Subcutaneous adipose tissue (tissue), 4 donors: ENCODE results near the gene GABRB1. TPM values are rescaled to one million over a fixed set of nuclear protein-coding genes. Genes with fewer than 3 reads are reported as not detected.

ENCODE experiments used
- total RNA-seq, 4 donors: library from RNA; depleted of rRNA; stranded (reverse); fragments of >200 nt; gene quantifications; one replicate each; pipeline ENCODE4 v1.1.0, GENCODE V29; 2016
- TF ChIP-seq, protein P1 (sequence below): fragments of 450-650 bp; IDR thresholded peaks from one replicate; pipeline ENCODE4 v1.5.1; 2016; ENCODE audit warnings: low read depth, mild to moderate bottlenecking, control low read depth, antibody characterized with exemption, moderate library complexity

The GABRB1 gene
- total RNA-seq, 4 donors from 2014 or later = not detected

DNA sequence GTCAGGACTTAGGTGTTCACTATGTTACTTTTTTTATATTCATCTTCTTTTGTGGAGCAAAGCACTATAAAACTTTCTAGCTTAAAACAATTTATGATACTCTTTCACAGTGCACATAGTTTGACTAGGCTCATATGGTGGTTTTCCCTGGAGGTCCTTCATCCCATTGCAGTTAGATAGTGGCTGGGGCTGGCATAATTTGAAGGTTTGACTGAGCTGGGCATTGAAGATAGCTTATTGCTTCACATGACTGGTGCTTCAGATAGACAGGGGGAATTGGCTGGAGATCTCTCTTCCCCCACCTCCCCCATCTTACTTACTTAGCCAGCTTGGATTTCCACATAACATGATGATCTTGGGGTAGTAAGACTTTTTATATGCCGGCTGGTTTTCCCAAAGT lies 31.0 kb upstream of the GABRB1 start:
- TF ChIP-seq, protein P1, sequence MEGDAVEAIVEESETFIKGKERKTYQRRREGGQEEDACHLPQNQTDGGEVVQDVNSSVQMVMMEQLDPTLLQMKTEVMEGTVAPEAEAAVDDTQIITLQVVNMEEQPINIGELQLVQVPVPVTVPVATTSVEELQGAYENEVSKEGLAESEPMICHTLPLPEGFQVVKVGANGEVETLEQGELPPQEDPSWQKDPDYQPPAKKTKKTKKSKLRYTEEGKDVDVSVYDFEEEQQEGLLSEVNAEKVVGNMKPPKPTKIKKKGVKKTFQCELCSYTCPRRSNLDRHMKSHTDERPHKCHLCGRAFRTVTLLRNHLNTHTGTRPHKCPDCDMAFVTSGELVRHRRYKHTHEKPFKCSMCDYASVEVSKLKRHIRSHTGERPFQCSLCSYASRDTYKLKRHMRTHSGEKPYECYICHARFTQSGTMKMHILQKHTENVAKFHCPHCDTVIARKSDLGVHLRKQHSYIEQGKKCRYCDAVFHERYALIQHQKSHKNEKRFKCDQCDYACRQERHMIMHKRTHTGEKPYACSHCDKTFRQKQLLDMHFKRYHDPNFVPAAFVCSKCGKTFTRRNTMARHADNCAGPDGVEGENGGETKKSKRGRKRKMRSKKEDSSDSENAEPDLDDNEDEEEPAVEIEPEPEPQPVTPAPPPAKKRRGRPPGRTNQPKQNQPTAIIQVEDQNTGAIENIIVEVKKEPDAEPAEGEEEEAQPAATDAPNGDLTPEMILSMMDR = no peak

DNA sequence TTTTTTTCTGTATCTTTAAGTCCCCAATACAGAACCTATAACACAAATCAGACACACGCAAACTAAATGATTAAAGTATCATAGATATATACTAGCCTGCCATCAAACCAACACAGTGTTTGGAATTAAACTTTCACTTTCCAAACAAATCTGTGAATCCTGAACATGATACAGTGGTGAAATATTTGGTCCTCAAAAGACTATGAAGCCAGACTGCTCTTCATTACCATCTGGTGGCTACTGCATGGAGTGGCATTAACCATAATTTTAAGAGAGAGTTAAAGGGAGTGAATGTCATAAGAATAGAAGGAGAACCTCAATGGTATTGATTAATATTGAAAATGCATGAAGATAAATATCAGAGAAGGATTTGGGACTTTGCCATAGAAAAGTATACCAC lies 28.8 kb upstream of the GABRB1 start:
- TF ChIP-seq, protein P1 = no peak

DNA sequence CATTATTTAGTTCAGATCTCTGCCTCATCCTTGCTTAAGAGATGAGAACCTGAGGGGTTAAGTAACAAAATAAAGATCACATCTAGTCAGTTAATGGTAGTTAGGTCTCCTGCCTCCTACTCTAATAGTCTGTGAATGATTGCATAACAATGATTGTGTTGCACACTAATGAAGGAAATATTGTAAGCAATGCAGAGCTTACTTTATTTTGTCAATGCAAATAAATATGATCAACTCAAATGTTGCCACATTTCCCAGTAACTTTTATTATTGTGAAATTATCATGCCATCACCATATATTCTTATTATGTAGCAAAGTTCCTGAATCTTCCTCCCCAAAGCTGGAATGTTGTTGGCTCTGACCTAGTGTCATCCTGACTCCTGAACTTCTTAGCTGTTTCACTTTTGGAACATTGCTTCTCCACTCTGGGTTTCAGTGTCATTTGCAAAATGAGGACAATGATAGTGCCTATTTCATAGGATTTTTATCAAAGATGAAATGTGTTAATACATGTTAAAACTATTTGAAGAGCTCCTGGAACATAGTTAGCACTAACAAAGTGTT lies 20.9 kb upstream of the GABRB1 start:
- TF ChIP-seq, protein P1 = no peak

DNA sequence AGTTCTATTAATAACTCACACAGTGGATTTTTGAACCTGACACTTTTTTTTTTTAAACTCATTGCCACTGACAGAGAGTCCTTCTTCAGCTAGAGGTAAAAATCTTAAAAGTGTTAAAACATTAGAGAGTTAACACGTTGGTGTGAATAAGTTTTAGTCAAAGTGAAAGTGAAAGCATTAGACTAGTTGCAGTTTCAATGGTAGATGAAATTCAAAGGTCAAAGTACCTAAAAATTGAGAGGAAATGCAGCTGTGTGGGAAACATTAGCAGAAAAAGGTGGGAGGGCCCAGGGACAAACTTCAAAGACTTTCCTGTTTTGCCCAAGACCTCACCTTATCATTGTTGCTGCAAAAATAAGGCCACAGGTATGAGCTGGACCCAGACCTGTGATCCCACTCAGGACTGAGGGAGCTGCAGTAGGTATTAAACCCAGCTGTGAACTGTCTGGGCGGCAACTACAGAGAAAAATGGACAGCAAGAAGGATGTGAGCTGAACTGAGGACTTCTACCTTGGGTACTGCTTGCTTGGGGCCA lies 20.4 kb upstream of the GABRB1 start:
- TF ChIP-seq, protein P1 = no peak

DNA sequence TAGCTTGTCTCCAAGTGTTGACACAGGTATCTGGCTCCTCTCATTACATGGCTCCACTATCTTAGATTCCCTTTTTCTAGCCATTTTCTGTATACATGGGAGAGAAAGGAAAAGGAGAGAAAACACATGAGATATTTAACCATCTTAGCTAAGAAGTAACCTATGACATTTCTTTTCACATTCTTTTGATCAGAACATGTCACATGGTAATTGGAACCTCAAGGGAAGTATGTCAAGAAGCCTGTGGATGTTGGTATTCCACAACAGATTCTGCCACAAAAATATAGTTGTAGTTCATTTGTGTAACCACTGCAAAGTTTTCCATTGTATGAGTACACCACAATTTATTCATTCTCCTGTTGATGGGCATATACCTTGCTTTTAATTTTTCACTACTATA lies 18.7 kb upstream of the GABRB1 start:
- TF ChIP-seq, protein P1 = no peak

DNA sequence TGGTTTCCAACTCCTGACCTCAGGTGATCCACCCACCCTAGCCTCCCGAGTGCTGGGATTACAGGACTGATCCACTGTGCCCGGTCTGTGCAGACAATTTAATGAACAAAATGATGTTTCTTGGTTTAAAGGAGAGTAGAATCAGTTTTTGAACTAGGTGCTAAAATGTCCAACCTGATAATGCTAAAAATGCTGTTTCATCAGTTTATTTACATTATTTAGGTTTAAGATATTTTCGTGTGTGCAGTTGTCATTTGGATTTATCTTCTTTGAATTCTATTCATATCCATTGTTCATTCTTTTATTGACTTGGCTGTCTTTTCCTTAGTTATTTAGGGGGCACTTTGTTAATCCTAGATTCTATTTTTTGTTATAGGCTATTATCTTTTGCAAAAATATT lies 18.0 kb upstream of the GABRB1 start:
- TF ChIP-seq, protein P1 = no peak

DNA sequence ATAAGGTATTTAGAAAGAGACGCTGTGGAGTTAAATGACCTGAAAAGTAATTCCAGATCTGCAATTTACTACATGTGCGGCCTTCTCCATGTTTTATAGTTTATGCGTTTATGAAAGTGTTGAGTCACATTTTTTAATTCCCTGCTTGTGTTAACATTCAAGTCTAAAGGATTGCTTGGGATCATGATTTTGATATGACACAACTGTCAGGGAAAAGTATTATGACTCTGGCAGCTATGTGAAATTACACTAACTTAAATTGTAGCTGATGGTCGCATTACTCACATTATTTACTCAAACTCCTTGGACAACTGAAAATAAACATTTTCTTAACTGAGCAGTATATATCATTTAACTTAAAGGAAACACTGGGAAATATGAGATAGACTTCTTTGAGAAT lies 14.3 kb upstream of the GABRB1 start:
- TF ChIP-seq, protein P1 = no peak
